ENCODE results near the gene EHMT2. TPM values are rescaled to one million over a fixed set of nuclear protein-coding genes. Genes with fewer than 3 reads are reported as not detected.

EHMT2 gene
- total RNA-seq, 1 experiment from 2014 or later, result 117 TPM

DNA sequence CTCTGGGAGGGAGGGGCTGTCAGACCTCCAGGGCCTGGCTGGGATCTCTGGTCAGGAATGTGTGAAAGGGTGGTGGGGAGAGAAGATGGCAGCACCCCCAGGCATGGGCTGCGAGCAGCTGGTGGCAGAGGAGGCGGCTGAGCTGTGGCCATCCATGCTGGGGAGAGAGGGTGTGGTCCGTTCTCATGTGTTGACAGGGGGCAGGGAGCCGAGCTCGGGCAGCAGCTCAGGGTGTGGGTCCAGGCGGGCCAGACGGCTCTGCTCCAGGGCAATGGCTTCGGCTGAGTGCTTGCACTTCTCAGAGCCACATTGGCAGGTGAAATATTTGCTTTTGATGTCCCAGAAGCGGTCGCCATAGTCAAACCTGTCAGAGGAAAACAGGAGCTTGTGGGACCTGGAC lies 17.6 kb downstream of the EHMT2 start:
- Histone ChIP-seq H3K4me3 (ENCODE audit: low read depth, low read length, poor library complexity, severe bottlenecking) (no peak overlapping the region), H3K27me3 (replicated peaks; ENCODE audit: insufficient read depth, low read depth, low read length, poor library complexity) (no peaks in the 10 kb centered on the region), H3K36me3 (ENCODE audit: insufficient read depth, low read length, poor library complexity, severe bottlenecking) (peaks cover 52% of the 10 kb centered on the region), H3K9me3 (ENCODE audit: low read depth, low read length, poor library complexity, severe bottlenecking) (no peaks in the 10 kb centered on the region), H3K4me1 (ENCODE audit: insufficient read depth, low read length, poor library complexity, severe bottlenecking) (no peaks in the 10 kb centered on the region), H3K27ac (ENCODE audit: low read depth, low read length, poor library complexity, severe bottlenecking) (no peak overlapping the region)
- no peak for DNase-seq (ENCODE audit: low spot score)
- no peak for TF ChIP-seq EZH2 (IDR thresholded peaks at IDR 0.05; ENCODE audit: borderline replicate concordance, low read depth, low read length, poor library complexity, severe bottlenecking)
- TF ChIP-seq, protein P1, sequence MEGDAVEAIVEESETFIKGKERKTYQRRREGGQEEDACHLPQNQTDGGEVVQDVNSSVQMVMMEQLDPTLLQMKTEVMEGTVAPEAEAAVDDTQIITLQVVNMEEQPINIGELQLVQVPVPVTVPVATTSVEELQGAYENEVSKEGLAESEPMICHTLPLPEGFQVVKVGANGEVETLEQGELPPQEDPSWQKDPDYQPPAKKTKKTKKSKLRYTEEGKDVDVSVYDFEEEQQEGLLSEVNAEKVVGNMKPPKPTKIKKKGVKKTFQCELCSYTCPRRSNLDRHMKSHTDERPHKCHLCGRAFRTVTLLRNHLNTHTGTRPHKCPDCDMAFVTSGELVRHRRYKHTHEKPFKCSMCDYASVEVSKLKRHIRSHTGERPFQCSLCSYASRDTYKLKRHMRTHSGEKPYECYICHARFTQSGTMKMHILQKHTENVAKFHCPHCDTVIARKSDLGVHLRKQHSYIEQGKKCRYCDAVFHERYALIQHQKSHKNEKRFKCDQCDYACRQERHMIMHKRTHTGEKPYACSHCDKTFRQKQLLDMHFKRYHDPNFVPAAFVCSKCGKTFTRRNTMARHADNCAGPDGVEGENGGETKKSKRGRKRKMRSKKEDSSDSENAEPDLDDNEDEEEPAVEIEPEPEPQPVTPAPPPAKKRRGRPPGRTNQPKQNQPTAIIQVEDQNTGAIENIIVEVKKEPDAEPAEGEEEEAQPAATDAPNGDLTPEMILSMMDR (conservative IDR thresholded peaks at IDR 0.05; ENCODE audit: low read depth, low read length), result no peak
- ChIA-PET CTCF (no interaction called here), POLR2A (ENCODE audit: low non-redundant PET) (no interaction called here)
- intact Hi-C loops (cut with micrococcal nuclease; ENCODE audit: unreplicated experiment), result no loop called here
- TSS peak; percentile 98 for BruUV-seq (replicated peaks)

DNA sequence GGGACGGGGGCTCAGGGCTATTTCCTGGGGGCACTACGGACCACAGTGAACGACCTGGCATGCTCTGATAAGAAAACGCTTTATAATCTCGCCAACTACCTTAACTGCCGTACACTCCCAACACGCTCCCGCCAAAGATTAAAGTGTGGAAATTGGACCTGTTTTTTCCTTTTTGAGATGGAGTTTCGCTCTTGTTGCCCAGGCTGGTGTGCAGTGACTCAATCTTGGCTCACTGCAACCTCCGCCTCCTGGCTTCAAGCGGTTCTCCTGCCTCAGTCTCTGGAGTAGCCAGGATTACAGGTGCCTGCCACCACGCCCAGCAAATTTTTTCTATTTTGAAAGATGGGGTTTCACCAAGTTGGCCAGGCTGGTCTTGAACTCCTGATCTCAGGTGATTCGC lies 18.4 kb downstream of the EHMT2 start:
- H3K4me3 ChIP-seq (ENCODE audit: low read depth, low read length, poor library complexity, severe bottlenecking), result no peak overlapping the region
- intact Hi-C loops (cut with micrococcal nuclease; ENCODE audit: unreplicated experiment), result no loop called here
- no peak overlapping the region for H3K27ac ChIP-seq (ENCODE audit: low read depth, low read length, poor library complexity, severe bottlenecking)
- no peaks in the 10 kb centered on the region for H3K9me3 ChIP-seq (ENCODE audit: low read depth, low read length, poor library complexity, severe bottlenecking)
- ChIA-PET CTCF (no interaction called here), POLR2A (ENCODE audit: low non-redundant PET) (interaction anchor here (0.6 kb wide), 1 partner anchor 15 kb away, joined by 3 read pairs; no protein-coding TSS in a partner anchor)
- TF ChIP-seq, protein P1 (conservative IDR thresholded peaks at IDR 0.05; ENCODE audit: low read depth, low read length), result no peak
- TF ChIP-seq EZH2 (IDR thresholded peaks at IDR 0.05; ENCODE audit: borderline replicate concordance, low read depth, low read length, poor library complexity, severe bottlenecking), result no peak
- BruUV-seq (replicated peaks), result no TSS peak
- no peaks in the 10 kb centered on the region for H3K27me3 ChIP-seq (replicated peaks; ENCODE audit: insufficient read depth, low read depth, low read length, poor library complexity)
- H3K36me3 ChIP-seq (ENCODE audit: insufficient read depth, low read length, poor library complexity, severe bottlenecking), result peaks cover 44% of the 10 kb centered on the region
- DNase-seq (ENCODE audit: low spot score), result no peak
- H3K4me1 ChIP-seq (ENCODE audit: insufficient read depth, low read length, poor library complexity, severe bottlenecking), result no peaks in the 10 kb centered on the region

DNA sequence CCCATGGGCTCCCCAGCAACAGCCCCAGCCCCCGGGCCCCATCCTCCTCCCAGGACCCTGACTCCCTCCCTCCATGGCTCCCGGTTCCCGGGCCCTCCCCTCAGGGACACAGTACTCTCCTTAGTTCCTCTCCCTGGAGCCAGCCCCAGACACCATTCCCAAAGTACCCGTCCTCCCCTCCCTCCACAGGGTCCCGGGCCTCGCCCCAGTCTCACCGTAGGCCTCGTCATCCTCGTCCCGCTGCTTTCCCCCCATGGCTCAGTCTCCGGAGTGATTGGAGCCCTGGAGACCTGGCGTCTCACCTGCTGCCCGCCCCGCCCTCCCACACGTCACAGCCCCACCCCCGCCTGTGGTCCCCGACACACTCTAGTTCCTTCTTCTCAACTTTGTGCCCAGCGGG lies 18.8 kb downstream of the EHMT2 start, which contains the start of gene SLC44A4:
TSS of gene SLC44A4 (minus strand) at position 272 of the 400 bp plus-strand sequence. CDS start at position 255, 17 bp downstream.
- no peak for TF ChIP-seq EZH2 (IDR thresholded peaks at IDR 0.05; ENCODE audit: borderline replicate concordance, low read depth, low read length, poor library complexity, severe bottlenecking)
- TF ChIP-seq, protein P1 (conservative IDR thresholded peaks at IDR 0.05; ENCODE audit: low read depth, low read length), result no peak
- DNase-seq (ENCODE audit: low spot score), result no peak
- BruUV-seq (replicated peaks), result no TSS peak
- CTCF ChIA-PET, result no interaction called here
- intact Hi-C loops (cut with micrococcal nuclease; ENCODE audit: unreplicated experiment), result no loop called here
- Histone ChIP-seq H3K27me3 (replicated peaks; ENCODE audit: insufficient read depth, low read depth, low read length, poor library complexity) (no peaks in the 10 kb centered on the region), H3K36me3 (ENCODE audit: insufficient read depth, low read length, poor library complexity, severe bottlenecking) (peaks cover 40% of the 10 kb centered on the region), H3K27ac (ENCODE audit: low read depth, low read length, poor library complexity, severe bottlenecking) (no peak within 1 kb of the TSS), H3K9me3 (ENCODE audit: low read depth, low read length, poor library complexity, severe bottlenecking) (no peaks in the 10 kb centered on the region), H3K4me3 (ENCODE audit: low read depth, low read length, poor library complexity, severe bottlenecking) (no peak within 1 kb of the TSS), H3K4me1 (ENCODE audit: insufficient read depth, low read length, poor library complexity, severe bottlenecking) (no peaks in the 10 kb centered on the region)
- POLR2A ChIA-PET (ENCODE audit: low non-redundant PET), result interaction anchor here (0.6 kb wide), 1 partner anchor 15 kb away, joined by 3 read pairs; no protein-coding TSS in a partner anchor

Measured in A673 (cell line).